GM12878 (cell line): ENCODE results near the gene IL4I1. TPM values are rescaled to one million over a fixed set of nuclear protein-coding genes. Genes with fewer than 3 reads are reported as not detected.

Source experiments
- ATAC-seq: fragments of 200-7000 bp; cut with Tn5 transposase; 3 replicates; pipeline ENCODE4 v1.9.1; 2020; ENCODE audit warnings: mild to moderate bottlenecking, moderate library complexity
- BruUV-seq: library from RNA; stranded (reverse); fragments of 400-500 nt; replicated peaks from 2 replicates; lab custom pipeline; 2021; lab: Mats Ljungman, UMichigan
- CTCF ChIA-PET: fragments of 300-600 bp; sonication (Branson Sonifier 250); formaldehyde crosslinking; extraction: SDS; loops from one replicate; lab custom pipeline; 2021; ENCODE audit warnings: inconsistent platforms; lab: Yijun Ruan, JAX
- POLR2A ChIA-PET: fragments of 350-600 bp; formaldehyde crosslinking; extraction: SDS; loops from one replicate; lab custom pipeline; 2021; ENCODE audit warnings: inconsistent platforms; lab: Charles Lee
- RAD21 ChIA-PET: fragments of 300-600 bp; sonication (Branson Sonifier 250); formaldehyde crosslinking; loops from one replicate; lab custom pipeline; 2023; ENCODE audit warnings: antibody characterized with exemption; ENCODE audit not compliant: unreplicated experiment; lab: Charles Lee
- SMC1A ChIA-PET: fragments of 300-600 bp; sonication (Branson Sonifier 250); formaldehyde crosslinking; loops from one replicate; lab custom pipeline; 2023; ENCODE audit not compliant: unreplicated experiment, uncharacterized antibody; lab: Charles Lee
- DNase-seq: peaks from one replicate; pipeline ENCODE4 v3.0.0-alpha.2; 2011; ENCODE audit warnings: low read depth, low spot score
- FAIRE-seq: peaks from 3 replicates; lab custom pipeline; 2011; peaks lifted over from hg19 to GRCh38; lab: Jason Lieb, UNC
- H2AFZ ChIP-seq: 2 replicates; pipeline ENCODE4 v1.6.0; 2011; ENCODE audit warnings: low read depth, low read length, control low read depth; ENCODE audit not compliant: control insufficient read depth
- H3K27ac ChIP-seq: 2 replicates; pipeline ENCODE4 v1.5.1; 2011; ENCODE audit warnings: control low read depth; ENCODE audit not compliant: control insufficient read depth, insufficient read depth
- H3K27me3 ChIP-seq, 2 experiments: replicated peaks in 1 of 2; 2 replicates each; pipeline versions ENCODE4 v1.6.0 to v1.6.1; 2011; ENCODE audit warnings: low read length in 1 of 2; ENCODE audit not compliant: control insufficient read depth in 2 of 2, insufficient read depth in 2 of 2
- H3K36me3 ChIP-seq, 2 experiments: 2 replicates each; pipeline ENCODE4 v1.5.1; 2011; ENCODE audit warnings: low read length in 1 of 2; ENCODE audit not compliant: control insufficient read depth in 2 of 2, insufficient read depth in 2 of 2
- H3K4me1 ChIP-seq: 2 replicates; pipeline ENCODE4 v1.6.1; 2011; ENCODE audit warnings: mild to moderate bottlenecking, low read length, moderate library complexity, mixed read lengths; ENCODE audit not compliant: control insufficient read depth, insufficient read depth
- H3K4me2 ChIP-seq: 2 replicates; pipeline ENCODE4 v1.6.0; 2011; ENCODE audit warnings: control low read depth; ENCODE audit not compliant: control insufficient read depth, insufficient read depth
- H3K4me3 ChIP-seq: fragments of 200-600 bp; sonication (generic); 2 replicates; pipeline ENCODE4 v1.5.1; 2016
- H3K79me2 ChIP-seq: 2 replicates; pipeline ENCODE4 v1.6.0; 2011; ENCODE audit warnings: low read length; ENCODE audit not compliant: control insufficient read depth, insufficient read depth
- H3K9ac ChIP-seq: 2 replicates; pipeline ENCODE4 v1.8.0; 2011; ENCODE audit warnings: low read length, control low read depth, mixed read lengths; ENCODE audit not compliant: control insufficient read depth, insufficient read depth
- H3K9me3 ChIP-seq: replicated peaks from 3 replicates; pipeline ENCODE4 v1.5.1; 2011; ENCODE audit warnings: mild to moderate bottlenecking, low read length; ENCODE audit not compliant: control insufficient read depth, insufficient read depth
- H4K20me1 ChIP-seq: 2 replicates; pipeline ENCODE4 v1.6.0; 2011; ENCODE audit not compliant: control insufficient read depth, insufficient read depth
- BHLHE40 ChIP-seq, 2 experiments: fragments of 450-650 bp in 1 of 2; IDR thresholded peaks; 2 replicates each; pipeline ENCODE4 v1.6.1; 2011 to 2017; ENCODE audit warnings: low read depth in 2 of 2, borderline replicate concordance in 1 of 2, improper control_type of control experiment in 1 of 2, low read length in 1 of 2, mild to moderate bottlenecking in 1 of 2
- CTCF ChIP-seq, 3 experiments: IDR thresholded peaks in 2 of 3; conservative IDR thresholded peaks in 1 of 3; 2 replicates each; pipeline ENCODE4 v1.5.1; 2011; ENCODE audit warnings: low read depth in 3 of 3, low read length in 3 of 3, mild to moderate bottlenecking in 3 of 3, control low read depth in 2 of 3, moderate library complexity in 2 of 3, inconsistent platforms in 1 of 3, mixed read lengths in 1 of 3; ENCODE audit not compliant: control insufficient read depth in 2 of 3, insufficient read depth in 1 of 3; ENCODE audit errors: extremely low read depth in 1 of 3
- IRF5 ChIP-seq: fragments of 450-650 bp; IDR thresholded peaks from 2 replicates; pipeline ENCODE4 v1.6.1; 2017; ENCODE audit warnings: borderline replicate concordance
- POLR2A ChIP-seq: IDR thresholded peaks from 2 replicates; pipeline ENCODE4 v1.6.1; 2011; ENCODE audit warnings: low read depth, mild to moderate bottlenecking, low read length
- ZBTB33 ChIP-seq: fragments of 450-650 bp; IDR thresholded peaks from 2 replicates; pipeline ENCODE4 v1.6.1; 2017; ENCODE audit warnings: mild to moderate bottlenecking
- WGBS: methylation state at CpG from one replicate; pipeline ENCODE4 v1.1.6; 2016; ENCODE audit warnings: low lambda C conversion rate; ENCODE audit not compliant: insufficient replicate concordance, insufficient coverage; ENCODE audit errors: missing lambda C conversion rate; 5-methylcytosine and 5-hydroxymethylcytosine counted together
- in situ Hi-C: fragments of 300-500 bp; cut with MboI; formaldehyde crosslinking; loops from 9 replicates; pipeline ENCODE4 v1.14.3; 2018; ENCODE audit warnings: mixed read lengths
- intact Hi-C: fragments of 100-400 bp; cut with micrococcal nuclease; formaldehyde crosslinking; loops from one replicate; pipeline ENCODE4 v1.14.2; 2022; ENCODE audit not compliant: unreplicated experiment
- polyA plus RNA-seq, 11 experiments: library from polyadenylated mRNA; depleted of rRNA in 4 of 11; unstranded in 6 of 11; stranded (reverse) in 5 of 11; fragments of >200 nt; fragmentation: Nextera tagmentation in 4 of 11; fragmentation: Illumina TruSeq in 1 of 11; extraction: Ambion mirVana in 4 of 11; extraction: Trizol in 1 of 11; gene quantifications; 1 replicate in 1 of 11; 2 replicates in 10 of 11; pipeline versions ENCODE4 v1.2.1 to v1.2.3, GENCODE V29; 2011 to 2016; ENCODE audit warnings: inconsistent platforms in 2 of 11, missing spikeins in 2 of 11, low read depth in 1 of 11
- total RNA-seq, 4 experiments: library from RNA; depleted of rRNA in 3 of 4; stranded (reverse); fragments of >200 nt in 3 of 4; fragmentation: Illumina TruSeq in 1 of 4; extraction: Trizol in 1 of 4; gene quantifications; 2 replicates each; pipeline versions ENCODE4 v1.2.1 to v1.2.3, GENCODE V29; 2013 to 2021

The IL4I1 gene
- total and polyA plus RNA-seq, 10 of the 15 experiments (the other 5 are each of a cell fraction or from before 2014, with no cell fraction given): 0.62 to 83.8 (median 42.8) TPM

GRCh38 chr19:49912965-49913685 is 16.4 kb upstream of the IL4I1 start:
- SMC1A ChIA-PET: interaction anchor here (1.4 to 8.8 kb wide), 3 partner anchors 15 to 36 kb away, joined by 3 to 110 read pairs (median 48); partner anchors contain the start of genes AKT1S1, ATF5, IL4I1 and NUP62
- BruUV-seq: no TSS peak
- FAIRE-seq: no peak
- intact Hi-C loops: no loop called here
- Histone ChIP-seq H3K4me1 (peaks cover 55% of the 10 kb centered on the region), H3K4me2 (no peak overlapping the region), H3K9me3 (no peaks in the 10 kb centered on the region; the same call in 2 of the 3 replicates), H2AFZ (no peak overlapping the region), H3K9ac (no peak overlapping the region), H4K20me1 (peaks cover under 1% of the 10 kb centered on the region; the same call in 1 of the 2 replicates), H3K27me3 (no peaks in the 10 kb centered on the region), H3K36me3 (peaks cover 40 to 42% of the 10 kb centered on the region in 2 experiments)
- in situ Hi-C loops: no loop called here
- no peak for DNase-seq
- WGBS: 44% methylated on average over 21 of the region's 21 CpGs
- RAD21 ChIA-PET: interaction anchor here (1.1 to 4.9 kb wide), 6 partner anchors 11 to 36 kb away, joined by 3 to 40 read pairs (median 4); partner anchors contain the start of genes AKT1S1, ATF5, IL4I1 and NUP62
- POLR2A ChIA-PET: interaction anchor here (1.7 to 6.6 kb wide), 7 partner anchors 9 to 44 kb away, joined by 5 to 116 read pairs (median 17); partner anchors contain the start of genes AKT1S1, ATF5, IL4I1 and TBC1D17
- CTCF ChIA-PET: interaction anchor here (1.2 to 9.0 kb wide), 4 partner anchors 9 to 24 kb away, joined by 4 to 71 read pairs (median 20); partner anchors contain the start of genes ATF5, IL4I1 and NUP62
- TF ChIP-seq BHLHE40 (IDR thresholded peaks at IDR 0.05; ENCODE audit: borderline replicate concordance in 1 of 2, low read depth in 2 of 2, low read length in 1 of 2): 0 out of 4 replicates have a peak, but pooled peaks of 1 of the 2 experiments have one; percentile 40
- no peak for TF ChIP-seq IRF5
- TF ChIP-seq ZBTB33: peak; percentile 69
- TF ChIP-seq POLR2A: 0 out of 2 replicates have a peak, but pooled peaks have one; percentile 16
- peak; percentile 11 to 47 (median 35); a peak in 3 of 6 replicates for TF ChIP-seq CTCF (IDR thresholded peaks at IDR 0.05 in 2 of 3, conservative IDR thresholded peaks at IDR 0.05 in 1 of 3; ENCODE audit: control insufficient read depth in 2 of 3, extremely low read depth in 1 of 3, insufficient read depth in 1 of 3, low read depth in 3 of 3, low read length in 3 of 3)
- TF ChIP-seq, all 136 proteins: peak for 4
- Histone ChIP-seq H3K27ac (peak overlapping the region; percentile 76), H3K4me3 (no peak overlapping the region), H3K79me2 (peaks cover 69% of the 10 kb centered on the region)
- peak; percentile 14 for ATAC-seq
